Keratinocyte (primary cell): ENCODE measurements around the gene ITGAE.

Source experiments
- EZH2 ChIP-seq: IDR thresholded peaks from one replicate; pipeline ENCODE4 v1.6.1; 2012; ENCODE audit warnings: inconsistent platforms, mild to moderate bottlenecking, low read length, moderate library complexity
- TF ChIP-seq, protein P1 (sequence below), 3 experiments: IDR thresholded peaks in 1 of 3; conservative IDR thresholded peaks in 1 of 3; optimal IDR thresholded peaks in 1 of 3; 2 replicates in 2 of 3; 3 replicates in 1 of 3; pipeline versions ENCODE3 to v1.5.1; 2011; ENCODE audit warnings: low read length in 3 of 3, mild to moderate bottlenecking in 3 of 3, moderate library complexity in 2 of 3, control low read depth in 1 of 3, inconsistent platforms in 1 of 3; ENCODE audit not compliant: insufficient read depth in 2 of 3; ENCODE audit errors: extremely low read depth in 1 of 3

DNA sequence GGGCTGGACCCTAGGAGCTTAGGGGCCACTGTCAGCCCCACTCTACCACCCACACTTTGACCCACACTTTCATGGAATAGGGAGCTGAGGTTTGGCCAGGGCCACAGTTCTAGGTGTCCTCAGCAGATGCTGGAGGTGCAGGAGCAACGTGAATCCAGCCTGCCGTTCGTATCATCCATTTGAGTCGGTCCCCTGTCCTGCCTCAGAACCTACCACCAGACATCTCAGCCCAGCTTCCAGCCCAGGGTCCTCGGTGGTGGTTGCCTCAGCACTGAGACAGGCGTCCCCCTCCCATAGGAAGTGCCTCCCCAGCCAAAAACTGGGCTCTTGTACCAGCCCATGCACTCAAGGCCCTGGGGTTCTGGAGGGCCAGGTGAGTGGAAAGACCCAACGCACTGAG lies 359 bp upstream of the ITGAE start:
- TF ChIP-seq, protein P1, sequence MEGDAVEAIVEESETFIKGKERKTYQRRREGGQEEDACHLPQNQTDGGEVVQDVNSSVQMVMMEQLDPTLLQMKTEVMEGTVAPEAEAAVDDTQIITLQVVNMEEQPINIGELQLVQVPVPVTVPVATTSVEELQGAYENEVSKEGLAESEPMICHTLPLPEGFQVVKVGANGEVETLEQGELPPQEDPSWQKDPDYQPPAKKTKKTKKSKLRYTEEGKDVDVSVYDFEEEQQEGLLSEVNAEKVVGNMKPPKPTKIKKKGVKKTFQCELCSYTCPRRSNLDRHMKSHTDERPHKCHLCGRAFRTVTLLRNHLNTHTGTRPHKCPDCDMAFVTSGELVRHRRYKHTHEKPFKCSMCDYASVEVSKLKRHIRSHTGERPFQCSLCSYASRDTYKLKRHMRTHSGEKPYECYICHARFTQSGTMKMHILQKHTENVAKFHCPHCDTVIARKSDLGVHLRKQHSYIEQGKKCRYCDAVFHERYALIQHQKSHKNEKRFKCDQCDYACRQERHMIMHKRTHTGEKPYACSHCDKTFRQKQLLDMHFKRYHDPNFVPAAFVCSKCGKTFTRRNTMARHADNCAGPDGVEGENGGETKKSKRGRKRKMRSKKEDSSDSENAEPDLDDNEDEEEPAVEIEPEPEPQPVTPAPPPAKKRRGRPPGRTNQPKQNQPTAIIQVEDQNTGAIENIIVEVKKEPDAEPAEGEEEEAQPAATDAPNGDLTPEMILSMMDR (optimal IDR thresholded peaks at IDR 0.05 in 1 of 3, IDR thresholded peaks at IDR 0.05 in 1 of 3, conservative IDR thresholded peaks at IDR 0.05 in 1 of 3; ENCODE audit: extremely low read depth in 1 of 3, insufficient read depth in 2 of 3, low read length in 3 of 3), result no peak
- TF ChIP-seq EZH2, result no peak
